PC-3 (cell line): Measurements from ENCODE around the gene ADGRF5.

Experiments
- CTCF ChIP-seq: fragments of 300-600 bp; sonication (generic); conservative IDR thresholded peaks from 2 replicates; pipeline ENCODE4 v1.5.1; 2017; ENCODE audit warnings: antibody characterized with exemption, low read depth, mild to moderate bottlenecking, low read length
- EZH2 ChIP-seq: fragments of 300-600 bp; sonication (generic); IDR thresholded peaks from one replicate; pipeline ENCODE4 v1.6.1; 2017; ENCODE audit warnings: antibody characterized with exemption, mild to moderate bottlenecking, low read length; ENCODE audit not compliant: unreplicated experiment
- EZH2phosphoT487 ChIP-seq: fragments of 300-600 bp; sonication (generic); IDR thresholded peaks from 2 replicates; pipeline ENCODE4 v1.6.1; 2018; ENCODE audit warnings: mild to moderate bottlenecking, antibody characterized with exemption, low read length, borderline replicate concordance

GRCh38 chr6:46815130-46815529, 106.6 kb downstream of the ADGRF5 start:
- TF ChIP-seq CTCF: no peak
- TF ChIP-seq EZH2: no peak
- TF ChIP-seq EZH2phosphoT487: no peak
